MCF 10A (cell line): ENCODE measurements around the gene SLC19A2. TPM values are rescaled to one million over a fixed set of nuclear protein-coding genes. Genes with fewer than 3 reads are reported as not detected.

Experiments used
- BruUV-seq: library from RNA; stranded (reverse); fragments of 400-500 nt; replicated peaks from 2 replicates; lab custom pipeline; 2021; lab: Mats Ljungman, UMichigan
- CTCF ChIA-PET: fragments of 300-600 bp; sonication (Branson Sonifier 250); formaldehyde crosslinking; extraction: SDS; loops from one replicate; lab custom pipeline; 2021; ENCODE audit warnings: antibody characterized with exemption, inconsistent platforms; lab: Yijun Ruan, JAX
- POLR2A ChIA-PET: fragments of 300-600, 350-650 bp; sonication (Branson Sonifier 250); formaldehyde crosslinking; extraction: SDS; loops from one replicate; lab custom pipeline; 2020; ENCODE audit warnings: antibody characterized with exemption, inconsistent platforms; lab: Yijun Ruan, JAX
- DNase-seq: peaks from one replicate; pipeline ENCODE4 v3.0.0-alpha.2; 2018; ENCODE audit not compliant: unreplicated experiment
- H3K27ac Mint-ChIP-seq: one replicate; pipeline ENCODE4 v1.8.0; 2022; ENCODE audit warnings: mild to moderate bottlenecking, low read depth, mixed read lengths; ENCODE audit not compliant: unreplicated experiment
- H3K27me3 Mint-ChIP-seq: one replicate; pipeline ENCODE4 v1.8.0; 2022; ENCODE audit warnings: mixed read lengths; ENCODE audit not compliant: insufficient read depth, unreplicated experiment
- H3K36me3 Mint-ChIP-seq: one replicate; pipeline ENCODE4 v1.8.0; 2022; ENCODE audit warnings: mild to moderate bottlenecking, moderate library complexity, mixed read lengths; ENCODE audit not compliant: insufficient read depth, unreplicated experiment
- H3K4me1 Mint-ChIP-seq: one replicate; pipeline ENCODE4 v1.8.0; 2022; ENCODE audit warnings: mixed read lengths; ENCODE audit not compliant: insufficient read depth, unreplicated experiment
- H3K4me3 Mint-ChIP-seq: one replicate; pipeline ENCODE4 v1.8.0; 2022; ENCODE audit warnings: mild to moderate bottlenecking, moderate library complexity, mixed read lengths; ENCODE audit not compliant: unreplicated experiment
- H3K9me3 Mint-ChIP-seq: one replicate; pipeline ENCODE4 v1.8.0; 2022; ENCODE audit warnings: mixed read lengths; ENCODE audit not compliant: unreplicated experiment
- intact Hi-C: fragments of 100-400 bp; cut with micrococcal nuclease; formaldehyde crosslinking; loops from 2 replicates; pipeline ENCODE4 v1.14.1; 2022
- total RNA-seq: library from RNA; stranded (reverse); gene quantifications from 2 replicates; pipeline ENCODE4 v1.2.3, GENCODE V29; 2022
- TF ChIP-seq, protein P1 (sequence below): fragments of 200-600 bp; IDR thresholded peaks from one replicate; pipeline ENCODE4 v1.8.0; 2022; ENCODE audit warnings: antibody characterized with exemption, mild to moderate bottlenecking; ENCODE audit not compliant: unreplicated experiment

SLC19A2 gene
- total RNA-seq, 1 experiment from 2014 or later: 13.9 TPM

DNA sequence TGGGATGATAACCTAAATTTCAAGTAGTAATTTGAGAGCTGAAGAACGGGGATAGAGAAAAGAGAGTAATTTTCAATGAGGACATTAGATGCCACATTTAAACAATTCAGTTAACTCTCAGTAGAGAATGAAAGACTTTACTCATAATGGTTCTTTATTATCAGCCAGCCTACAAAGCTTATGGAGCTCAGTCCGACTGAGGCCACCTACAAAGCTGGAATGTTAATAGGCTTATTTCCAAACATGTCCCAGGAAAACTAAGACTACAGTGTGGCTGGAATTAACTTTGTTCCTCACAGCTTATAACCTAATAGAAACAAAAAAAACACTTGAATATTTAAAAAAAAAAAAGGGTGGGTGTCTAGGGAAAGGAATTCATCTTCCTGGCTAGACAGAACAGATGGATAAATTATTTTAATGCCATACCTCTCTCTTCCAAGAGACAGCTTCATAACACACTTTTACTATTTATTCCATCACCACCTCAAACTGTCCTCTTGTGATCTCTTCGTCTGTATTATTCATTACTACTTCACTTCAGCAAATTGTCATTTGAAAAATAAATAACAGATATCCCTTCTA lies 9.8 kb downstream of the SLC19A2 start:
- TF ChIP-seq, protein P1, sequence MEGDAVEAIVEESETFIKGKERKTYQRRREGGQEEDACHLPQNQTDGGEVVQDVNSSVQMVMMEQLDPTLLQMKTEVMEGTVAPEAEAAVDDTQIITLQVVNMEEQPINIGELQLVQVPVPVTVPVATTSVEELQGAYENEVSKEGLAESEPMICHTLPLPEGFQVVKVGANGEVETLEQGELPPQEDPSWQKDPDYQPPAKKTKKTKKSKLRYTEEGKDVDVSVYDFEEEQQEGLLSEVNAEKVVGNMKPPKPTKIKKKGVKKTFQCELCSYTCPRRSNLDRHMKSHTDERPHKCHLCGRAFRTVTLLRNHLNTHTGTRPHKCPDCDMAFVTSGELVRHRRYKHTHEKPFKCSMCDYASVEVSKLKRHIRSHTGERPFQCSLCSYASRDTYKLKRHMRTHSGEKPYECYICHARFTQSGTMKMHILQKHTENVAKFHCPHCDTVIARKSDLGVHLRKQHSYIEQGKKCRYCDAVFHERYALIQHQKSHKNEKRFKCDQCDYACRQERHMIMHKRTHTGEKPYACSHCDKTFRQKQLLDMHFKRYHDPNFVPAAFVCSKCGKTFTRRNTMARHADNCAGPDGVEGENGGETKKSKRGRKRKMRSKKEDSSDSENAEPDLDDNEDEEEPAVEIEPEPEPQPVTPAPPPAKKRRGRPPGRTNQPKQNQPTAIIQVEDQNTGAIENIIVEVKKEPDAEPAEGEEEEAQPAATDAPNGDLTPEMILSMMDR: no peak
- Mint-ChIP-seq H3K27me3 (no peaks in the 10 kb centered on the region), H3K27ac (no peak overlapping the region), H3K4me1 (peaks cover 22% of the 10 kb centered on the region), H3K4me3 (no peak overlapping the region), H3K36me3 (peaks cover 17% of the 10 kb centered on the region), H3K9me3 (no peaks in the 10 kb centered on the region)
- no peak for DNase-seq
- CTCF ChIA-PET: interaction anchor here (0.5 to 3.5 kb wide), 7 partner anchors 69 to 1254 kb away, joined by 3 to 19 read pairs (median 3); no protein-coding TSS in a partner anchor
- intact Hi-C loops: no loop called here
- POLR2A ChIA-PET: interaction anchor here (0.9 to 2.9 kb wide), 5 partner anchors 8 to 35 kb away, joined by 3 to 13 read pairs (median 4); no protein-coding TSS in a partner anchor
- no TSS peak for BruUV-seq

DNA sequence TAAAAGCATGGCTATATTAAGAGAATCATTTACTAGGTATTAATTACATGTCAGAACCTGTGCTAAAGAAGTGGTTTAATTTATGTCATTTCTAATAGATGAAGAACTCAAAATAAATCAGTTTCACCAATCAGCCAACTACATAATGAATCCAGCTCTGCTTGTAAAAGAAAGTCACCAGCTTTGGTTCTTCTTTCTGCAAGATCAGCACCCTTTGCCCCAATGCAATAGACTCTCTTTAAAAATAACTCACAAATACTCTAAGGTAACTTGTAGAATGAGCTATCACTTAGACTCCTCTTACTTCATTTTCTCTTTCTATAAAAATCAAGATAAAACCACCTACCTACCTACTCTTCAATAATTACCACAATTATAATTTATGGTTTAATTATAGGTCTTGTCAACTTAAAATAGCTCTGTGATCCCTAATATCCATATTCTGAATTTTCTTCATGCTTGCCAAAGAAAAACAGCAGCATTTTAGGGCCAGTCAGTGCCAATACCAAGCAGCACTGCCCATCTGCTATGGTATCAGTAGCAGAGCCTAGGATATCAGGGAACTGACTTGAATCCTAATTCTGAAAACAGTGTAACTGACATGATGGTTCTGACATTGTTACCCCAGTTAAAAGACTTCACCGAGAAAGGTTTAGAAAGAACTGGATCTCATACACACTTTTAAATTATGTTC lies 11.3 kb downstream of the SLC19A2 start:
- intact Hi-C loops: no loop called here
- TF ChIP-seq, protein P1: no peak
- Mint-ChIP-seq H3K36me3 (peaks cover 23% of the 10 kb centered on the region), H3K9me3 (no peaks in the 10 kb centered on the region), H3K27me3 (no peaks in the 10 kb centered on the region), H3K27ac (no peak overlapping the region), H3K4me1 (peaks cover 11% of the 10 kb centered on the region), H3K4me3 (no peak overlapping the region)
- DNase-seq: no peak
- POLR2A ChIA-PET: interaction anchor here (2.9 to 6.2 kb wide), 2 partner anchors 9 to 12 kb away, joined by 13 to 29 read pairs; partner anchors contain the start of gene SLC19A2
- no TSS peak for BruUV-seq
- CTCF ChIA-PET: interaction anchor here (0.8 to 3.5 kb wide), 5 partner anchors 28 to 320 kb away, joined by 3 to 19 read pairs (median 7); partner anchors contain the start of genes F5 and METTL18

DNA sequence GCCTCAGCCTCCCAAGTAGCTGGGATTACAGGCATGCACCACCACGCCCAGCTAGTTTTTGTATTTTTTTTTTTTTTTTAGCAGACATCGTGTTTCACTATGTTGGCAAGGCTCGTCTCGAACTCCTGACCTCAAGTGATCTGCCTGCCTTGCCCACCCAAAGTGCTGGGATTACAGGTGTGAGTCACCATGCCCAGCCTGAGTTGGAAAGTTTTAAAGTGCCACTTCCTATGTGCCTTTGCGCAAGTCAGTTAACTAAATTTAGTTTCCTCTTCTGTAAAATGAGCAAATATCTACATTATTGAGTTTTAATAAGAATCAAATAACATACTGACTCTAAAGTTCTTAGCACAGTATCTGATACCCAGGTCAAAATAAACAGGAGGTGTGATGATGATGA lies 12.4 kb downstream of the SLC19A2 start:
- H3K4me1 Mint-ChIP-seq: peaks cover 11% of the 10 kb centered on the region
- no TSS peak for BruUV-seq
- CTCF ChIA-PET: interaction anchor here (0.9 to 2.0 kb wide), 5 partner anchors 10 to 321 kb away, joined by 3 to 10 read pairs (median 6); partner anchors contain the start of genes F5 and METTL18
- TF ChIP-seq, protein P1: no peak
- intact Hi-C loops: no loop called here
- peak; percentile 27 for DNase-seq
- POLR2A ChIA-PET: interaction anchor here (0.6 to 6.2 kb wide), 5 partner anchors 9 to 108 kb away, joined by 3 to 29 read pairs (median 6); partner anchors contain the start of gene SLC19A2
- H3K9me3 Mint-ChIP-seq: no peaks in the 10 kb centered on the region
- no peak overlapping the region for H3K27ac Mint-ChIP-seq
- H3K27me3 Mint-ChIP-seq: no peaks in the 10 kb centered on the region
- H3K4me3 Mint-ChIP-seq: no peak overlapping the region
- peaks cover 34% of the 10 kb centered on the region for H3K36me3 Mint-ChIP-seq

DNA sequence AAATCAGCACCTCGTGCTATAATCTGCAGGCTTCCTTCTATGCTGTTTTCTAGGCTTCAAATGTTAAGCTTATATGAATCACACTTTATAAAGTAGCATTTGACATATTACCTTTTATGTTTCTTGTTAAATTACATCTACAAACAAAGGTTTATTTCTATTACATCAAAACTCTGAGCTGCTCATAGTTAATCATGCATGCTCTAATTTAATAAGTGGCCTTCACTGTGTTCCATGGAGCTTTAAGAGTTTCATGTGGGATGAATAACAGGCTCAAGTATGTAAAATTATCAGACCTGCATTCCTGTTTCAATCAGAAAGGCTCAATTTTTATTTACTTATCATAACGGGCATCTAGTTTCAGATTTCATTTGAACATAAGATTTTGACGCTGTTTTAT lies 13.0 kb downstream of the SLC19A2 start:
- ChIA-PET CTCF (interaction anchor here (0.8 to 2.0 kb wide), 5 partner anchors 10 to 322 kb away, joined by 3 to 10 read pairs (median 6); partner anchors contain the start of gene METTL18), POLR2A (interaction anchor here (0.6 to 6.2 kb wide), 6 partner anchors 9 to 74 kb away, joined by 3 to 29 read pairs (median 4); partner anchors contain the start of gene SLC19A2)
- no TSS peak for BruUV-seq
- Mint-ChIP-seq H3K4me1 (peaks cover 8% of the 10 kb centered on the region), H3K4me3 (no peak overlapping the region), H3K27me3 (no peaks in the 10 kb centered on the region), H3K9me3 (no peaks in the 10 kb centered on the region), H3K27ac (no peak overlapping the region), H3K36me3 (peaks cover 40% of the 10 kb centered on the region)
- intact Hi-C loops: no loop called here
- TF ChIP-seq, protein P1: no peak
- DNase-seq: no peak
